Measurements from ENCODE around the gene STK17A. TPM values are rescaled to one million over a fixed set of nuclear protein-coding genes. Genes with fewer than 3 reads are reported as not detected.

The STK17A gene
- total RNA-seq, 1 experiment from 2014 or later = 9.8 TPM

- Histone ChIP-seq H3K27me3 (ENCODE audit: insufficient read depth, low read length) (no peaks in the 10 kb centered on the region), H2BK12ac (ENCODE audit: insufficient read length, low read depth, low read length) (no peak overlapping the region), H3K9ac (ENCODE audit: extremely low read depth, insufficient read length, low read length) (no peak overlapping the region), H3K56ac (ENCODE audit: insufficient read length, low read depth, low read length) (no peak overlapping the region), H3K14ac (ENCODE audit: insufficient read depth, low read length) (no peak overlapping the region), H3T11ph (ENCODE audit: low read length) (no peak overlapping the region), H3K23ac (ENCODE audit: insufficient read length, low read depth, low read length) (no peak overlapping the region), H2BK5ac (ENCODE audit: insufficient read length, low read length) (no peak overlapping the region), H3K18ac (ENCODE audit: insufficient read length, low read depth, low read length) (no peak overlapping the region), H3K9me3 (ENCODE audit: control insufficient read depth, low read depth, low read length) (no peaks in the 10 kb centered on the region), H3K4me1 (ENCODE audit: insufficient read depth, low read length) (no peaks in the 10 kb centered on the region), H2AK5ac (ENCODE audit: insufficient read length, low read length) (no peak overlapping the region), H3K4ac (ENCODE audit: low read depth, low read length) (no peak overlapping the region), H3K27ac (ENCODE audit: insufficient read length, low read depth, low read length) (no peak overlapping the region), H2BK120ac (ENCODE audit: low read depth, low read length, poor library complexity, severe bottlenecking) (no peak overlapping the region), H2BK20ac (ENCODE audit: low read depth, low read length, poor library complexity, severe bottlenecking) (no peak overlapping the region), H4K91ac (ENCODE audit: insufficient read length, low read depth, low read length) (no peak overlapping the region), H4K20me1 (ENCODE audit: control insufficient read depth, insufficient read depth, insufficient read length) (no peaks in the 10 kb centered on the region), H4K8ac (replicated peaks; ENCODE audit: insufficient read length, low read depth, low read length) (no peak overlapping the region), H2BK15ac (ENCODE audit: low read depth, low read length) (no peak overlapping the region), H3K23me2 (ENCODE audit: insufficient read length, low read depth, low read length, poor library complexity, severe bottlenecking) (no peaks in the 10 kb centered on the region), H2AFZ (ENCODE audit: low read length) (no peak overlapping the region), H3K4me2 (ENCODE audit: insufficient read depth, insufficient read length, low read length) (no peak overlapping the region), H3K79me2 (ENCODE audit: insufficient read depth, low read length) (no peaks in the 10 kb centered on the region), H3K79me1 (ENCODE audit: insufficient read depth, low read depth, low read length, poor library complexity, severe bottlenecking) (no peaks in the 10 kb centered on the region), H4K5ac (ENCODE audit: insufficient read length, low read depth, low read length) (no peak overlapping the region)
- DNase-seq = no peak
- WGBS (ENCODE audit: extremely low coverage, insufficient read length, low lambda C conversion rate) = no CpG with 5 or more reads among the region's 3 CpGs
- no peak overlapping the region for H3K27ac Mint-ChIP-seq
- peaks cover 8 to 17% of the 10 kb centered on the region in 2 experiments for H3K4me1 Mint-ChIP-seq
- H3K9me3 Mint-ChIP-seq = no peaks in the 10 kb centered on the region
- no peaks in the 10 kb centered on the region for H3K27me3 Mint-ChIP-seq (ENCODE audit: low read depth)
- H3K4me3 Mint-ChIP-seq = no peak overlapping the region
- no peaks in the 10 kb centered on the region for H3K36me3 Mint-ChIP-seq (ENCODE audit: insufficient read depth in 1 of 3, low read depth in 3 of 3)
- no peak for TF ChIP-seq CTCF (conservative IDR thresholded peaks at IDR 0.05)
Measured at GRCh38 chr7:43540471-43540870, 42.4 kb upstream of the STK17A start.

Measured in H9 (cell line).